Left lung (tissue), 10 donors: ENCODE results near the gene CDK7. TPM values are rescaled to one million over a fixed set of nuclear protein-coding genes. Genes with fewer than 3 reads are reported as not detected.
A peak's percentile ranks its signal among the peaks of the same experiment; 100 is the strongest.

Experiments used
- ATAC-seq: fragments of 200-7000 bp; cut with Tn5 transposase; one replicate; pipeline ENCODE4 v1.9.1; 2020; ENCODE audit warnings: moderate library complexity
- DNase-seq, 4 donors: peaks; one replicate each; pipeline ENCODE4 v3.0.0-alpha.2; 2013 to 2020
- H3K27ac ChIP-seq, 2 donors: fragments of 200-600 bp; sonication (generic) in 1 of 2; one replicate each; pipeline versions ENCODE4 v1.5.0 to v1.8.0; 2020 to 2021
- H3K27me3 ChIP-seq, 2 donors: fragments of 200-600 bp; sonication (generic) in 1 of 2; one replicate each; pipeline versions ENCODE4 v1.5.0 to v1.8.0; 2020 to 2021
- H3K36me3 ChIP-seq, 2 donors: fragments of 200-600 bp; sonication (generic) in 1 of 2; one replicate each; pipeline versions ENCODE4 v1.5.0 to v1.8.0; 2020 to 2021
- H3K4me1 ChIP-seq, 2 donors: fragments of 200-600 bp; one replicate each; pipeline ENCODE4 v1.8.0; 2021
- H3K4me3 ChIP-seq, 2 donors: fragments of 200-600 bp; sonication (generic) in 1 of 2; one replicate each; pipeline versions ENCODE4 v1.5.0 to v1.8.0; 2020 to 2021; ENCODE audit warnings: mild to moderate bottlenecking in 1 of 2
- H3K9me3 ChIP-seq, 2 donors: fragments of 200-600 bp; sonication (generic) in 1 of 2; one replicate each; pipeline versions ENCODE4 v1.5.0 to v1.8.0; 2020 to 2021
- intact Hi-C, 2 donors: fragments of 100-400 bp; cut with DNase I; formaldehyde crosslinking; loops; one replicate each; pipeline versions ENCODE4 v1.11.2 to v1.14.2; 2022
- polyA plus RNA-seq, 6 donors: library from polyadenylated mRNA; unstranded; fragments of 120-200 nt; gene quantifications; one replicate each; pipeline ENCODE4 v1.2.1, GENCODE V29; 2013; ENCODE audit not compliant: insufficient read length in 6 of 6
- total RNA-seq, 2 donors: library from RNA; stranded (reverse); fragmentation: NEBNext Ultra II Directional; extraction: Animal tissue kit (Norgen Biotek cat#: 25700); gene quantifications; one replicate each; pipeline ENCODE4 v1.2.1, GENCODE V29; 2021
- TF ChIP-seq, protein P1 (sequence below), 2 donors: fragments of 200-600 bp; sonication (generic) in 1 of 2; IDR thresholded peaks; one replicate each; pipeline versions ENCODE4 v1.5.0 to v1.8.0; 2021; ENCODE audit warnings: antibody characterized with exemption in 2 of 2
- donor health status: DM: no; HTN: yes; CAD: no.
- donor health status: DM: no; HTN: no; CAD: no.

CDK7 gene
- total and polyA plus RNA-seq, 8 donors: 15.9 to 38.0 (median 32.2) TPM

DNA sequence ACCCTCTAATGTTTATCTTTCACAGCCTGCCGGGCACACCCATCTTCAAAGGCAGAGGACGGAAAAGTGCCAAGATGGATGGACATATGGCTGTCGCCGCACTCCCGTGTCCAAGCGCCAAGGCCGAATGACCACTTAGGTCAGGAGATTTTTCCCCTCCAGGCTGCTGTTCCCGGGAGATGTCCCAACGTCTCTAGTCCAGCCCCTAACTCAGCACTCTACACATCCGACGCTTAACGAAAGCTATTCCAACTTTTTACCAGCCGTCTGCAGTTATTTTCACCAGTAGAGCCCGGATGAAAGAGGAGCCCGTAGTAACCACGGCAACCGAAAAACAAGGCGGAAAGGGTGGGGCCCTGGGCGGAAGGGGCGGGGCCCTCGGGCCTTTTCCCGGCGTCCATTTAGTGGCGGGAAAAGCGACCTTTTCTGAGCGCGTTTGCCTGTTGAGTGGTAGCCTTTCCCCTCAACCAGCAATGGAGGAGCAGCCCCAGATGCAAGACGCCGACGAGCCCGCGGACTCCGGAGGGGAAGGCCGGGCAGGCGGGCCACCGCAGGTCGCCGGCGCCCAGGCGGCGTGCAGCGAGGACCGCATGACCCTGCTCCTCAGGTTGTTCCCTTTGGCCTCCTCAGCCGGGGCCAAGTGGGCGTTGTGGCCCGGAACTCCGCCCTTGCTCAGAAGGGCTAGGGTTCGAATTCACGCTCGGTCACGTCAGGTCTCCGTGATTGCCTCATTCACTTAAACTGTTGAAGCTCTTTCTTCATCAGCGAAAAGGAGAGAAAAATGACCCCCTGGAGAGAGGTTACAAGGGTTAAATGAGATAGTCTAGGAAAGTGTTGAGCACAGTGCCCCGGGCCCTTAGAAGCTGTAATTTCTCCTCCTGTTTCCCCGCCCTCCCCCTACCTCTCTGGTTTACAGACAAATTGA is 45.3 kb upstream of the CDK7 start, which contains the start of gene CENPH:
Gene CENPH, plus strand, starts transcription at position 422 of the 925 bp plus-strand sequence. Its CDS starts 52 bp downstream, at position 474.
- intact Hi-C loops: no loop called here
- H3K4me3 ChIP-seq: peak within 1 kb of the TSS; percentile 63 to 68
- H3K9me3 ChIP-seq: no peaks in the 10 kb centered on the region
- peaks cover 0 to 14% of the 10 kb centered on the region in 2 donors for H3K4me1 ChIP-seq
- peak within 1 kb of the TSS; percentile 78 to 89 for H3K27ac ChIP-seq
- TF ChIP-seq, protein P1, sequence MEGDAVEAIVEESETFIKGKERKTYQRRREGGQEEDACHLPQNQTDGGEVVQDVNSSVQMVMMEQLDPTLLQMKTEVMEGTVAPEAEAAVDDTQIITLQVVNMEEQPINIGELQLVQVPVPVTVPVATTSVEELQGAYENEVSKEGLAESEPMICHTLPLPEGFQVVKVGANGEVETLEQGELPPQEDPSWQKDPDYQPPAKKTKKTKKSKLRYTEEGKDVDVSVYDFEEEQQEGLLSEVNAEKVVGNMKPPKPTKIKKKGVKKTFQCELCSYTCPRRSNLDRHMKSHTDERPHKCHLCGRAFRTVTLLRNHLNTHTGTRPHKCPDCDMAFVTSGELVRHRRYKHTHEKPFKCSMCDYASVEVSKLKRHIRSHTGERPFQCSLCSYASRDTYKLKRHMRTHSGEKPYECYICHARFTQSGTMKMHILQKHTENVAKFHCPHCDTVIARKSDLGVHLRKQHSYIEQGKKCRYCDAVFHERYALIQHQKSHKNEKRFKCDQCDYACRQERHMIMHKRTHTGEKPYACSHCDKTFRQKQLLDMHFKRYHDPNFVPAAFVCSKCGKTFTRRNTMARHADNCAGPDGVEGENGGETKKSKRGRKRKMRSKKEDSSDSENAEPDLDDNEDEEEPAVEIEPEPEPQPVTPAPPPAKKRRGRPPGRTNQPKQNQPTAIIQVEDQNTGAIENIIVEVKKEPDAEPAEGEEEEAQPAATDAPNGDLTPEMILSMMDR (IDR thresholded peaks at IDR 0.05): no peak
- H3K27me3 ChIP-seq: no peaks in the 10 kb centered on the region
- peak; percentile 99 for ATAC-seq
- H3K36me3 ChIP-seq: no peaks in the 10 kb centered on the region
- peak; percentile 91 to 95 (median 94) for DNase-seq

DNA sequence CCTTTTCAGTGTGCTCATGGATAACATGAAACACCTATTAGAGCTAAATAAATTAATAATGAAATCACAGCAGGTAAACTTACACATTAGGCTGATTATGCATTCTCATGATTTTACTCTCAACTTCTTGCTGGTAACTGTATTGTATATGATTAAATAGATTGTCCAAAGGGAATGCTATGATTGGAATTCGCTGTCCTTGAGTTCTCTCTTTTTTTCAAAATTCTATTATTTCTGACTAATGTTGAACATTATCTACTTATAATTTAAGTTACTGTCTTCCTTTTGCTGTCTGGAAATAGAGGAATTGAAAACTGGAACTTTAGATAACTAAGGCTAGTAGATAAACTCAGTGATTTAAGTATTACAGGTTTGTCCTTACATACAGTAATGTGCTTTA is 32.2 kb upstream of the CDK7 start:
- ATAC-seq: no peak
- intact Hi-C loops: no loop called here
- DNase-seq: no peak
- TF ChIP-seq, protein P1 (IDR thresholded peaks at IDR 0.05): no peak
- H3K9me3 ChIP-seq: no peaks in the 10 kb centered on the region
- no peak overlapping the region for H3K4me3 ChIP-seq
- no peaks in the 10 kb centered on the region for H3K27me3 ChIP-seq
- peaks cover 0 to 4% of the 10 kb centered on the region in 2 donors for H3K4me1 ChIP-seq
- no peaks in the 10 kb centered on the region for H3K36me3 ChIP-seq
- no peak overlapping the region for H3K27ac ChIP-seq

DNA sequence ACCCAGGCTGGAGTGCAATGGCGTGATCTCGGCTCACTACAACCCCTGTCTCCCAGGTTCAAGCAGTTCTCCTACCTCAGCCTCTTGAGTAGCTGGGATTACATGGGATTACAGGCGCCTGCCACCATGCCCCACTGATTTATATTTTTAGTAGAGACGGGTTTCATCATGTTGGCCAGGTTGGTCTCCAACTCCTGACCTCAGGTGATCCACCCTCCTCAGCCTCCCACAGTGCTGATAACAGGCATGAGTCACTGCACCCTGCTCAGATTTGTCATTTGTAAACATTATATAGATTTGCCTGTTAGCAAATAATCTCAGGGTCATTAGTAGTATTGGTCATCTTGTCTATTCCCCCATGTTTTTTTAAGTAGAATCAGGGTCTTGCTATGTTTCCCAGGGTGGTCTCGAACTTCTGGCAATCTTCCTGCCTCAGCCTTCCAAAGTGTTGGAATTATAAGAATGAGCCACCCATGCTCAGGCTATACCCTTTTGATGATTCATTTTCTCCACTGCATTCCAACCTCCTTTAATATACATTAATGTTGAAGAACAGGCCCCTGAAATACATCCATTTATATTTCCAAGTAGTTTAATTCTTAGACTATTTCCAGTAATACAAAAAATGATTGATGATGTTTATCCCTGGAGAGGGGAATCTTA is 28.0 kb upstream of the CDK7 start:
- no peak overlapping the region for H3K27ac ChIP-seq
- H3K36me3 ChIP-seq: no peaks in the 10 kb centered on the region
- no peak overlapping the region for H3K4me3 ChIP-seq
- H3K9me3 ChIP-seq: no peaks in the 10 kb centered on the region
- H3K27me3 ChIP-seq: no peaks in the 10 kb centered on the region
- H3K4me1 ChIP-seq: no peaks in the 10 kb centered on the region
- no peak for DNase-seq
- TF ChIP-seq, protein P1 (IDR thresholded peaks at IDR 0.05): no peak
- intact Hi-C loops: no loop called here
- no peak for ATAC-seq

DNA sequence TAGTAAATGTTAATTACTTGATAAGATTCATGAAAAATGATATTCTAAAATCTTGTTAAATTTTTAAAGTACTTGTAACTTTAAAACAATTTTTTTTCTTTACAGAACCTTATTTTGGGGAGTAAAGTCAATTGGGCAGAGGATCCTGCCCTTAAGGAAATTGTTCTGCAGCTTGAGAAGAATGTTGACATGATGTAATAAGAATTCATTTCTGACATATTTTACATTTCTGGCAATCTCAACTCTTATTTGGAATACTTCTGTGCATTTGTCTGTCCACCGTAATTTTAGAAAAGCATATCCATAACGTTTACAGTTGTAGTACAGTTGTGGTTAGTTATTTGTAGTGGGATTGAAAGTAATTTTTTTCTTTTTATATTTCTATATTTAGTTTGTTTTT is 25.1 kb upstream of the CDK7 start:
- no peaks in the 10 kb centered on the region for H3K4me1 ChIP-seq
- TF ChIP-seq, protein P1 (IDR thresholded peaks at IDR 0.05): no peak
- no peaks in the 10 kb centered on the region for H3K36me3 ChIP-seq
- no peak overlapping the region for H3K4me3 ChIP-seq
- H3K27ac ChIP-seq: no peak overlapping the region
- intact Hi-C loops: no loop called here
- no peaks in the 10 kb centered on the region for H3K9me3 ChIP-seq
- H3K27me3 ChIP-seq: no peaks in the 10 kb centered on the region
- DNase-seq: no peak
- ATAC-seq: no peak

DNA sequence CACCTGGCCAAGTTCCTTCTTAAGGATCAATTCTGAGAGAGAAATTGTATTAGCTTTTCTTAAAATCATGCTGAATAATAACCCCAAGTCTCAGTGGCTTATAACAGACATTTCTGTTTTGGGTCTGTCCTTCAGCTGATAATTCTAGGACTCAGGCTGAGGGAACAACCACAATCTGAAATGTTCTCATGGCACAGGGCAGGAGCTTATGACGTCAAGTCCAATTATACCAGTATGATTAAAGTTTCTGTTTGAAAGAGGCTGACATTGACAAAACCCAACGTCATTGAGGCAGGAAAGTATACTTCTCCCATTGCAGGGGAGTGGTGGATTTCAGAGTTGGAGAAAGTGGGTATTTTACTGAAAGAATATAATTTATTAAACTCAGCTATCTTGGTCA is 23.5 kb upstream of the CDK7 start:
- intact Hi-C loops: no loop called here
- ATAC-seq: no peak
- TF ChIP-seq, protein P1 (IDR thresholded peaks at IDR 0.05): no peak

More for the DNA sequence above, 23.5 kb upstream of the CDK7 start:
- DNase-seq: no peak
- Histone ChIP-seq H3K4me3 (no peak overlapping the region), H3K36me3 (no peaks in the 10 kb centered on the region), H3K27me3 (no peaks in the 10 kb centered on the region), H3K9me3 (no peaks in the 10 kb centered on the region), H3K4me1 (no peaks in the 10 kb centered on the region), H3K27ac (no peak overlapping the region)
